MM.1S (cell line): ENCODE data around the gene HEMK1.
A peak's percentile ranks its signal among the peaks of the same experiment; 100 is the strongest.

Source experiments
- DNase-seq: peaks from one replicate; pipeline ENCODE4 v3.0.0-alpha.2; 2015
- H2AFZ ChIP-seq: fragments of 300-600 bp; sonication (generic); 2 replicates; pipeline ENCODE4 v1.6.0; 2016; ENCODE audit warnings: antibody characterized with exemption, low read length
- H3F3A ChIP-seq: fragments of 300-600 bp; sonication (generic); 2 replicates; pipeline ENCODE4 v1.6.1; 2016; ENCODE audit warnings: mild to moderate bottlenecking, antibody characterized with exemption, low read length, moderate library complexity, mixed read lengths; ENCODE audit not compliant: insufficient read depth
- H3K27ac ChIP-seq: fragments of 300-600 bp; sonication (generic); 2 replicates; pipeline ENCODE4 v1.5.1; 2016; ENCODE audit warnings: mild to moderate bottlenecking, low read length
- H3K27me3 ChIP-seq: fragments of 300-600 bp; sonication (generic); replicated peaks from 2 replicates; pipeline ENCODE4 v1.6.0; 2016; ENCODE audit warnings: low read length; ENCODE audit not compliant: insufficient read depth
- H3K36me3 ChIP-seq: fragments of 300-600 bp; sonication (generic); replicated peaks from 2 replicates; pipeline ENCODE4 v1.6.1; 2016; ENCODE audit warnings: mild to moderate bottlenecking, low read length, mixed read lengths; ENCODE audit not compliant: insufficient read depth
- H3K4me1 ChIP-seq: fragments of 300-600 bp; sonication (generic); 2 replicates; pipeline ENCODE4 v1.6.1; 2016; ENCODE audit warnings: low read length, mixed read lengths
- H3K4me2 ChIP-seq: fragments of 300-600 bp; sonication (generic); 2 replicates; pipeline ENCODE4 v1.6.0; 2016; ENCODE audit warnings: low read depth, low read length
- H3K4me3 ChIP-seq: fragments of 300-600 bp; sonication (generic); 2 replicates; pipeline ENCODE4 v1.5.1; 2016; ENCODE audit warnings: low read length, mixed read lengths
- H3K79me2 ChIP-seq: fragments of 300-600 bp; sonication (generic); 2 replicates; pipeline ENCODE4 v1.6.1; 2016; ENCODE audit warnings: mixed run types, low read length, mixed read lengths
- H3K9ac ChIP-seq: fragments of 300-600 bp; sonication (generic); 2 replicates; pipeline ENCODE4 v1.6.1; 2016; ENCODE audit warnings: low read length, mixed read lengths
- H3K9me2 ChIP-seq: fragments of 300-600 bp; sonication (generic); replicated peaks from 2 replicates; pipeline ENCODE4 v1.6.1; 2016; ENCODE audit warnings: mild to moderate bottlenecking, low read length, mixed read lengths; ENCODE audit not compliant: insufficient read depth
- H3K9me3 ChIP-seq: fragments of 300-600 bp; sonication (generic); replicated peaks from 2 replicates; pipeline ENCODE4 v1.6.1; 2016; ENCODE audit warnings: mild to moderate bottlenecking, low read length, mixed read lengths; ENCODE audit not compliant: insufficient read depth
- H4K20me1 ChIP-seq: fragments of 300-600 bp; sonication (generic); 2 replicates; pipeline ENCODE4 v1.6.1; 2016; ENCODE audit warnings: mild to moderate bottlenecking, low read length, moderate library complexity, mixed read lengths; ENCODE audit not compliant: insufficient read depth
- CTCF ChIP-seq: fragments of 300-600 bp; sonication (generic); IDR thresholded peaks from 2 replicates; pipeline ENCODE4 v1.5.1; 2016; ENCODE audit warnings: antibody characterized with exemption, low read length, mixed read lengths
- EZH2 ChIP-seq: fragments of 300-600 bp; sonication (generic); optimal IDR thresholded peaks from 2 replicates; pipeline ENCODE3; 2017; ENCODE audit warnings: low read depth, mild to moderate bottlenecking, antibody characterized with exemption, low read length, mixed read lengths
- EZH2phosphoT487 ChIP-seq: fragments of 300-600 bp; sonication (generic); IDR thresholded peaks from 2 replicates; pipeline ENCODE4 v1.6.1; 2018; ENCODE audit warnings: antibody characterized with exemption, low read length

The HEMK1 gene

DNA sequence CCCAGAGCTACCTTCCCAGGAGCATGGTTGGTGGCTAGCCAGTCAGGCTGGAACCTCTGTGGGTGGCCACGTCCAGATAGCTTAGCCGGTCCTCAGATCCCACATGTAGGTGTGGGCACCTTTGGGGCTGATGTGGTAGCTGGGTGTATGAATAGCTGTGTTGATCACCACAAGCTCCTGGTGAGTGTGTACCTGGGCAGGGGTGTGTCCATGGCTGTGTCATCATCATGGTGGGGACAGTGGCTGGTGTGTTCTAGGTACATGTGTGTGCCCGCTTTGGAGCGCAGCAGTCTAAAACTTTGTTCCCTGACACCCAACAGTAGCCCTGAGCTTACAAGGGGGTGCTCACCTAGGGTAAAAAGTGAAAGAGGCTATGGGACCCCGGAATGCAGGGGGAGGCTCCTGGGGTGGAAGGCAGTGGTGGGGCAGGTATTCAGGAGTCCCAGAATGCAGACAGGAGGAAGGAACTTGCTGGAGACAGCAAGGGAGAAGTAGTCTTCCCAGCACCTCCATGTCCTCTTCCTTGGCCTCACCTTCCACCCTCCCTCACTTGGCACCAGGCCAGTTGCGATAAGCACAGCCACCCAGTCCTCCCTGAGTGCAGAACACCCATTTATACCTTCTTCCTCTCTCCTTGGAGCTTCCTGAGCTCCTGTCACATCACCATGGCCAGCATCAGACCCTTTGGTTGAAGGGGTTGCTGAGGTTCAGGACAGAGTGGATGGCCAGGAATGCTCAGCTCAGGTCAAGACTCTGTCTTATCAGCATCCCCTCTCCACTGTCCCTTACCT, 41.1 kb downstream of the HEMK1 start:
- Histone ChIP-seq H3K4me1 (peaks cover 18% of the 10 kb centered on the region), H3K36me3 (no peaks in the 10 kb centered on the region), H4K20me1 (no peaks in the 10 kb centered on the region), H2AFZ (no peak overlapping the region), H3K79me2 (no peaks in the 10 kb centered on the region), H3K4me2 (no peak overlapping the region; the same call in 1 of the 2 replicates), H3K9me2 (no peaks in the 10 kb centered on the region), H3K9ac (no peak overlapping the region), H3F3A (peaks cover 14% of the 10 kb centered on the region; the same call in 1 of the 2 replicates), H3K4me3 (no peak overlapping the region), H3K27me3 (no peaks in the 10 kb centered on the region), H3K9me3 (no peaks in the 10 kb centered on the region), H3K27ac (no peak overlapping the region)
- TF ChIP-seq EZH2, result no peak
- TF ChIP-seq EZH2phosphoT487, result no peak
- TF ChIP-seq CTCF, result no peak
- no peak for DNase-seq

DNA sequence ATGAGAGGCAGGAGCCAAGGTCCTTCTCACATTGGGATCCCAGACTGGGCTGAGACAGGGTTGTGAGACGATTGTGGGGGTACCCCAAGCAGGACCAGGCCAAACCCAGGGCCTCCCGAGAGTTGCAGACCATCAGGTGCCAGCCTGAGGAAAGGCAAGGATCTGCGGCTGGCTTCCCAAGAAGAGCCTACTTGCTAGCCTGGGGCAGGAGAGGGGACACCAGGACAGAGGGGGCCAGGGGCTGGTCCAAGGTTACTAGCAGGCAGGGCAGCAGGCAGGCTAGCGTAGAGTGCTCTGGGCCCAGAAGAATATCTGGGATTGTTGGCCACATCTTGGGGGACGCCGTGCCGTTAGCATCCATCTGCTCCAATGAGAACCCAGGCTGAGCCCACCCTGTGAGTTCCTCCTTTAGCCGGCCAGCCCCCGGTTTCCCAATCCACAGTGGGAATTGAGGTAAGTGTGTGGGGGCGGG, 41.7 kb downstream of the HEMK1 start:
- H3K4me2 ChIP-seq, result peak overlapping the region; percentile 99

DNA sequence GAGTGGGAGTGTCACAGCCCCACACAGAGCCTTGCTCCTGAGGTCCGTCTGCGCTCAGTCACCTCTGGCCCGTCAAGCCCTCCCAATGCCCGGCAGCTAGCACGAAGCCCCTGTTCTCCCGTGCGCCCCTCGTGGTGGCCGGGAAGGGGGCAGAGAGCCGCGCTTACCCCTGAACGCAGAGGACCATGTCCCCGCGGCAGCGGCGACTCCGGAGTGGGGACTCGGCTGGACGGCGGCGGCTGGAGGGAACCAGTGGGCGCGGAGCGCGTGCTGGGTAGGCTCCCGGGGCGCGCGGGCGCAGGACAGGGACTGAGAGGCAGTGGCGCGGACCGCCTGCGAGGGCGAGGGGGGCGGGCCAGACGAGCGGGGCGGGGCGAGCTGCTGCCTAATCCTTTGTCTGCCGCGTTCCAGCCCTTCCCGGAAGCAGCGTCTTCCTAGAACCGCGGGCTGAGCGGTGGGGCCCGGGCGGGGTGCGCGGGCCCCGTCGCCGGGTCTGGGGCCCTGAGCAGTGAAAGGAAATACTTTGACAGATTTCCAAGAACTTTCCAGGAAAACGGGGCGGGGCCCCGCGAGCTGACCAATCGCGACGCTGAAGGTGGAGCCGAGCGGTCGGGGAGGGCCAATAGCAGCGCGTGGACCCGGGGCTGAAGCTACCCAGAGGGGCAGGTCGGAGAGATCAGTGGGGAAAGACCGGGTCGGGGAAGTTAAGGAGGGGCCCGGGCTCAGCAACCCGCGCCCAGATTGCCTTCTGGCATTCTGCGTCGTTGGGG, 42.3 kb downstream of the HEMK1 start, which contains the start of gene CISH:
Gene CISH (minus strand): TSS at position 311 of the 770 bp plus-strand sequence. CDS start 124 bp downstream, at position 187.
- H3K9me3 ChIP-seq, result no peaks in the 10 kb centered on the region
- no peaks in the 10 kb centered on the region for H3K36me3 ChIP-seq
- peak within 1 kb of the TSS; percentile 53; the same call in 1 of the 2 replicates for H3K9ac ChIP-seq
- H3K4me3 ChIP-seq, result peak within 1 kb of the TSS; percentile 76
- peak within 1 kb of the TSS; percentile 29; the same call in 1 of the 2 replicates for H3K27ac ChIP-seq
- peak; percentile 80 for DNase-seq
- H3K9me2 ChIP-seq, result no peaks in the 10 kb centered on the region
- no peaks in the 10 kb centered on the region for H3K27me3 ChIP-seq
- H3K4me1 ChIP-seq, result peaks cover 18% of the 10 kb centered on the region
- peaks cover 20% of the 10 kb centered on the region for H3F3A ChIP-seq
- H4K20me1 ChIP-seq, result no peaks in the 10 kb centered on the region
- peak within 1 kb of the TSS; percentile 99 for H3K4me2 ChIP-seq
- H2AFZ ChIP-seq, result peak within 1 kb of the TSS; percentile 96
- TF ChIP-seq CTCF (peak; percentile 42), EZH2 (no peak), EZH2phosphoT487 (no peak)
- H3K79me2 ChIP-seq, result no peaks in the 10 kb centered on the region

More for the DNA sequence above, 41.7 kb downstream of the HEMK1 start:
- no peak for DNase-seq
- Histone ChIP-seq H3K36me3 (no peaks in the 10 kb centered on the region), H3K27me3 (no peaks in the 10 kb centered on the region), H2AFZ (peak overlapping the region; percentile 96), H3K9ac (peak overlapping the region; percentile 53; the same call in 1 of the 2 replicates), H3K79me2 (no peaks in the 10 kb centered on the region), H3K4me1 (peaks cover 18% of the 10 kb centered on the region), H3K27ac (no peak overlapping the region), H3K9me3 (no peaks in the 10 kb centered on the region), H4K20me1 (no peaks in the 10 kb centered on the region), H3F3A (peaks cover 14% of the 10 kb centered on the region; the same call in 1 of the 2 replicates), H3K4me3 (peak overlapping the region; percentile 76), H3K9me2 (no peaks in the 10 kb centered on the region)
- TF ChIP-seq CTCF (no peak), EZH2phosphoT487 (no peak), EZH2 (no peak)
